GM18505 (cell line): Measurements from ENCODE around the gene NUBPL.

ENCODE experiments used
- ATAC-seq: cut with Tn5 transposase; IDR thresholded peaks from one replicate; pipeline ENCODE4 v1.9.1; 2021; ENCODE audit not compliant: unreplicated experiment
- POLR2A ChIP-seq: IDR thresholded peaks from 4 replicates; pipeline ENCODE4 v1.6.1; 2011; ENCODE audit warnings: borderline replicate concordance; ENCODE audit not compliant: insufficient read depth, insufficient read length; ENCODE audit errors: extremely low read depth

Gene NUBPL

DNA sequence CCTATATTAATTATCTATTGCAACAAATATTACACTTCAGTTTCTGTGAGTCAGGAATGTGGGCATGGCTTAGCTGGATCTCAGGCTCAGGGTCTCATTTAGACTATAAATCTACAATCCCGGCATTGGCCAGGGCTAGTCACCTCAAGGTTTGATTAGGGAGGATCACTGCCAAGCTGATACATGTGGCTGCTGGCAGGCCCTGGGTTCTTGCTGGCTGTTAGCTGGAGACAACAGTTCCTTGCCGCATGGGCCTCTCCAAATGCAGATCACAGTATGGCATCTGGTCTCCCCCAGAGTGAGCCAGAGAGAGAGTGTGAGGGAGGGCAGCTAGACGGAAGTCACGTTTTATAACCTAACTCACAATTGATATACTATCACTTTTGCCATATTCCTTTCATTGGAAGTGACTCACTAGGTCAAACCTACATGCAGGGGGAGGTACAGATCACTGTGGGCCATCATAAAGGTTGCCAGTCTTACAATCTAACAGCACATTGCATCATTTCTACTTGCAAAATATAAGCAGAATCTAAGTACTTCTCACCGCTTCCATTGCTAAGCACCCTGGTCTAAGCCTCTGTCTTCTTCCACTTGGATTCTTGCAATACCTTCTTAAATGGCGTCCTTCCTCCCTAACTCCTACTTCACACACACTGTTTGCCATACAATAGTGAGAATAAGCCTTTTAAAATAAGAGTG lies 341.9 kb downstream of the NUBPL start:
- ATAC-seq, result no peak
- TF ChIP-seq POLR2A, result no peak

DNA sequence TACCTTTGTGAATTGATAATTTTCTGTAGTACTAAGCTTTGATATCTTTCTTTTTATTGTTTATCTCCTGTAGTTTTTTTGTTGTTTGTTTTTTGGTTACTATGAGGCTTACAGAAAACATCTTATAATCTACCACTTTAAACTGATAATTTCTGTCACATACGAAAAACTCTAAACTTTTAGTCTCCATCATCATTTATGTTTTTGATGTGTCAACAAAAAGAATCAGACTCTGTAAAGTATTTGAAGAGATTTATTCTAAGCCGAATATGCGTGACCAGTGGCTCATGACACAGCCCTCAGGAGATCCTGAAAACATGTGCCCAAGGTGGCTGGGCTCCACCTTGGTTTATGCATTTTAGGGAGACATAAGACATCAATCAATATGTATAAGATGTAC lies 348.8 kb downstream of the NUBPL start:
- no peak for ATAC-seq
- no peak for TF ChIP-seq POLR2A
